Glutamatergic neuron (in vitro differentiated cells): Measurements from ENCODE around the gene CCDC197. TPM values are rescaled to one million over a fixed set of nuclear protein-coding genes. Genes with fewer than 3 reads are reported as not detected.

Experiments used
- DNase-seq: peaks from one replicate; pipeline ENCODE4 v3.0.0; 2022
- H3K27ac Mint-ChIP-seq: one replicate; pipeline ENCODE4 v1.8.0; 2020; ENCODE audit warnings: mild to moderate bottlenecking, mixed read lengths, inconsistent platforms; ENCODE audit not compliant: unreplicated experiment
- H3K27me3 Mint-ChIP-seq: one replicate; pipeline ENCODE4 v1.8.0; 2020; ENCODE audit warnings: mild to moderate bottlenecking, moderate library complexity, mixed read lengths, inconsistent platforms; ENCODE audit not compliant: unreplicated experiment
- H3K36me3 Mint-ChIP-seq: one replicate; pipeline ENCODE4 v1.8.0; 2020; ENCODE audit warnings: mild to moderate bottlenecking, mixed read lengths, inconsistent platforms; ENCODE audit not compliant: unreplicated experiment
- H3K4me1 Mint-ChIP-seq: one replicate; pipeline ENCODE4 v1.8.0; 2020; ENCODE audit warnings: mild to moderate bottlenecking, low read depth, mixed read lengths, inconsistent platforms; ENCODE audit not compliant: unreplicated experiment
- H3K4me3 Mint-ChIP-seq: one replicate; pipeline ENCODE4 v1.8.0; 2020; ENCODE audit warnings: mild to moderate bottlenecking, mixed read lengths, inconsistent platforms; ENCODE audit not compliant: unreplicated experiment
- H3K9me3 Mint-ChIP-seq: one replicate; pipeline ENCODE4 v1.8.0; 2020; ENCODE audit warnings: mild to moderate bottlenecking, moderate library complexity, mixed read lengths, inconsistent platforms; ENCODE audit not compliant: unreplicated experiment
- total RNA-seq: library from RNA; stranded (reverse); fragmentation: NEBNext Ultra II Directional; extraction: Animal tissue kit (Norgen Biotek cat#: 25700); gene quantifications from one replicate; pipeline ENCODE4 v1.2.1, GENCODE V29; 2021; ENCODE audit not compliant: unreplicated experiment
- TF ChIP-seq, protein P1 (sequence below): fragments of 200-600 bp; sonication (generic); IDR thresholded peaks from one replicate; pipeline ENCODE4 v1.5.0; 2021; ENCODE audit not compliant: partially characterized antibody, unreplicated experiment

CCDC197 gene
- total RNA-seq, 1 donor from 2014 or later = not detected

GRCh38 chr14:94045563-94046345, 48.7 kb downstream of the CCDC197 start:
- Mint-ChIP-seq H3K4me1 (peaks cover 6% of the 10 kb centered on the region), H3K36me3 (peaks cover 2% of the 10 kb centered on the region), H3K9me3 (peaks cover 13% of the 10 kb centered on the region), H3K4me3 (peak overlapping the region; percentile 34), H3K27ac (no peak overlapping the region), H3K27me3 (peaks cover 10% of the 10 kb centered on the region)
- DNase-seq = no peak
- TF ChIP-seq, protein P1, sequence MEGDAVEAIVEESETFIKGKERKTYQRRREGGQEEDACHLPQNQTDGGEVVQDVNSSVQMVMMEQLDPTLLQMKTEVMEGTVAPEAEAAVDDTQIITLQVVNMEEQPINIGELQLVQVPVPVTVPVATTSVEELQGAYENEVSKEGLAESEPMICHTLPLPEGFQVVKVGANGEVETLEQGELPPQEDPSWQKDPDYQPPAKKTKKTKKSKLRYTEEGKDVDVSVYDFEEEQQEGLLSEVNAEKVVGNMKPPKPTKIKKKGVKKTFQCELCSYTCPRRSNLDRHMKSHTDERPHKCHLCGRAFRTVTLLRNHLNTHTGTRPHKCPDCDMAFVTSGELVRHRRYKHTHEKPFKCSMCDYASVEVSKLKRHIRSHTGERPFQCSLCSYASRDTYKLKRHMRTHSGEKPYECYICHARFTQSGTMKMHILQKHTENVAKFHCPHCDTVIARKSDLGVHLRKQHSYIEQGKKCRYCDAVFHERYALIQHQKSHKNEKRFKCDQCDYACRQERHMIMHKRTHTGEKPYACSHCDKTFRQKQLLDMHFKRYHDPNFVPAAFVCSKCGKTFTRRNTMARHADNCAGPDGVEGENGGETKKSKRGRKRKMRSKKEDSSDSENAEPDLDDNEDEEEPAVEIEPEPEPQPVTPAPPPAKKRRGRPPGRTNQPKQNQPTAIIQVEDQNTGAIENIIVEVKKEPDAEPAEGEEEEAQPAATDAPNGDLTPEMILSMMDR = no peak

DNA sequence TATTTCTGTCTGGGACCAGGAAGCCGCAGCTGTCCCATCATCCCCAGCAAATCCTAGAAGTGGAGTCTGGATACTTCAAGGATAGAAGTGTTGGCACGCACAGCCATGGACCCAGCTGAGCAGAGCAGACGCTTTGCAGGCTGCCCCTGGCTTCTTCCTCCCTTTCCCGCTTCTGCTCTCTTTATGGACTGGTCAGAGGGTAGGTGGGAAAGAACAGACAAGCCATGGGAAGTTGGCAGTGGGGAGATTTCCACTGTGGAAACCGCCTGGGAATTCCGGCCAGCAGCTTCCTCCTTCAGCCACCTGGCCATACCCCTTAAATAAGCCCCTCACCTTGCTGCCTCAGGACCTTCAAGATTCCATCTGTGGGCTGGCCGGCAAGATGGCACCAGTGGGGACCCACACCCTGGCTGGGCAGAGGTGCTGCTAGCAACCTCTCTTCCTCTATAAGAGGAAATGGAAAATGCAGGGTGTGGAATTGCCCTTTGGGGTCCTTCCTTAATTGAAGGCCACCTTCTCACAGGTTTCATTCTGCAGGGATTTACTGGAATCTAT, 49.7 kb downstream of the CCDC197 start:
- H3K4me3 Mint-ChIP-seq = no peak overlapping the region
- H3K27ac Mint-ChIP-seq = no peak overlapping the region
- peaks cover 11% of the 10 kb centered on the region for H3K9me3 Mint-ChIP-seq
- H3K36me3 Mint-ChIP-seq = peaks cover 10% of the 10 kb centered on the region
- DNase-seq = no peak
- peaks cover 10% of the 10 kb centered on the region for H3K27me3 Mint-ChIP-seq
- peaks cover 7% of the 10 kb centered on the region for H3K4me1 Mint-ChIP-seq
- TF ChIP-seq, protein P1 = no peak

GRCh38 chr14:94047581-94047980, 50.5 kb downstream of the CCDC197 start:
- DNase-seq = no peak
- Mint-ChIP-seq H3K4me3 (no peak overlapping the region), H3K27me3 (peaks cover 10% of the 10 kb centered on the region), H3K36me3 (peaks cover 10% of the 10 kb centered on the region), H3K27ac (no peak overlapping the region), H3K9me3 (peaks cover 11% of the 10 kb centered on the region), H3K4me1 (peaks cover 7% of the 10 kb centered on the region)
- TF ChIP-seq, protein P1 = no peak

- Mint-ChIP-seq H3K27me3 (peaks cover 4% of the 10 kb centered on the region), H3K27ac (no peak overlapping the region), H3K4me3 (no peak overlapping the region), H3K36me3 (peaks cover 11% of the 10 kb centered on the region), H3K9me3 (peaks cover 10% of the 10 kb centered on the region), H3K4me1 (peaks cover 2% of the 10 kb centered on the region)
- DNase-seq = no peak
- TF ChIP-seq, protein P1 = no peak
Observed at GRCh38 chr14:94048691-94049624, 51.9 kb downstream of the CCDC197 start.
